Measurements from ENCODE around the gene SEPTIN7. TPM values are rescaled to one million over a fixed set of nuclear protein-coding genes. Genes with fewer than 3 reads are reported as not detected.

The SEPTIN7 gene
- total RNA-seq, 8 experiments from 2014 or later = 152 to 403 (median 227) TPM

- 0 to 20% (median 7%) methylated on average over 1 to 20 of the region's 37 CpGs for WGBS, 10 experiments
- peak; percentile 45 to 68 (median 60) for ATAC-seq (replicated peaks in 6 of 8)
- H3K27ac ChIP-seq = peak overlapping the region; percentile 99
- H3K4me1 ChIP-seq (replicated peaks in 1 of 2) = peaks cover 6 to 11% of the 10 kb centered on the region in 2 donors
- in situ Hi-C loops (cut with MboI; ENCODE audit: low pct_unique_long_range_greater_than_20kb in 2 of 9, low sequenced_read_pairs in 9 of 9, unreplicated experiment in 9 of 9) = no loop called here
- peak overlapping the region; percentile 69 to 94 (median 80) for H3K4me3 ChIP-seq
These were observed 775 bp upstream of the SEPTIN7 start for GRCh38 chr7:35799846-35800717.

GRCh38 chr7:35801392-35802101, 690 bp downstream of the SEPTIN7 start:
- WGBS, 10 experiments = 0 to 10% (median 0%) methylated on average over 1 to 8 of the region's 70 CpGs; no CpG with 5 or more reads in 6 of the 10 experiments
- Histone ChIP-seq H3K4me1 (replicated peaks in 1 of 2) (peaks cover 6 to 11% of the 10 kb centered on the region in 2 donors), H3K27ac (peak overlapping the region; percentile 94 to 95), H3K4me3 (peak overlapping the region; percentile 69 to 94 (median 80))
- ATAC-seq (replicated peaks in 6 of 8) = peak; percentile 43 to 55 (median 50)
- in situ Hi-C loops (cut with MboI; ENCODE audit: low pct_unique_long_range_greater_than_20kb in 2 of 9, low sequenced_read_pairs in 9 of 9, unreplicated experiment in 9 of 9) = no loop called here

GRCh38 chr7:35802102-35802466, 1.2 kb downstream of the SEPTIN7 start:
- no peak for ATAC-seq (replicated peaks in 6 of 8)
- H3K4me1 ChIP-seq (replicated peaks in 1 of 2) = peaks cover 6 to 11% of the 10 kb centered on the region in 2 donors
- WGBS, 10 experiments = 0 to 11% (median 0%) methylated on average over 1 to 4 of the region's 4 CpGs
- peak overlapping the region in 1 of 2 donors; percentile 95 for H3K27ac ChIP-seq
- in situ Hi-C loops (cut with MboI; ENCODE audit: low pct_unique_long_range_greater_than_20kb in 2 of 9, low sequenced_read_pairs in 9 of 9, unreplicated experiment in 9 of 9) = no loop called here
- peak overlapping the region; percentile 69 to 94 (median 80) for H3K4me3 ChIP-seq

GRCh38 chr7:35802649-35803048, 1.8 kb downstream of the SEPTIN7 start:
- Histone ChIP-seq H3K4me1 (replicated peaks in 1 of 2) (peaks cover 6 to 11% of the 10 kb centered on the region in 2 donors), H3K27ac (no peak overlapping the region), H3K4me3 (peak overlapping the region; percentile 69 to 94 (median 80))
- ATAC-seq (replicated peaks in 6 of 8) = no peak
- WGBS, 10 experiments = 0 to 63% (median 0%) methylated on average over 2 to 3 of the region's 3 CpGs; no CpG with 5 or more reads in 6 of the 10 experiments
- in situ Hi-C loops (cut with MboI; ENCODE audit: low pct_unique_long_range_greater_than_20kb in 2 of 9, low sequenced_read_pairs in 9 of 9, unreplicated experiment in 9 of 9) = no loop called here

- 50 to 100% (median 94%) methylated on average over 1 to 7 of the region's 10 CpGs for WGBS, 10 experiments
- Histone ChIP-seq H3K27ac (no peak overlapping the region), H3K4me3 (no peak overlapping the region), H3K4me1 (replicated peaks in 1 of 2) (peaks cover 6% of the 10 kb centered on the region in 2 donors)
- in situ Hi-C loops (cut with MboI; ENCODE audit: low pct_unique_long_range_greater_than_20kb in 2 of 9, low sequenced_read_pairs in 9 of 9, unreplicated experiment in 9 of 9) = no loop called here
- ATAC-seq (replicated peaks in 6 of 8) = no peak
These were observed 3.5 kb downstream of the SEPTIN7 start for GRCh38 chr7:35804231-35804970.

GRCh38 chr7:35805876-35806275, 5.0 kb downstream of the SEPTIN7 start:
- H3K27ac ChIP-seq = no peak overlapping the region
- ATAC-seq (replicated peaks in 6 of 8) = no peak
- H3K4me3 ChIP-seq = no peak overlapping the region
- 44 to 100% (median 83%) methylated on average over 1 to 3 of the region's 3 CpGs; no CpG with 5 or more reads in 1 of the 10 experiments for WGBS, 10 experiments
- in situ Hi-C loops (cut with MboI; ENCODE audit: low pct_unique_long_range_greater_than_20kb in 2 of 9, low sequenced_read_pairs in 9 of 9, unreplicated experiment in 9 of 9) = no loop called here
- peaks cover 5 to 6% of the 10 kb centered on the region in 2 donors for H3K4me1 ChIP-seq (replicated peaks in 1 of 2)

- Histone ChIP-seq H3K4me1 (replicated peaks in 1 of 2) (no peaks in the 10 kb centered on the region), H3K27ac (no peak overlapping the region), H3K4me3 (no peak overlapping the region)
- in situ Hi-C loops (cut with MboI; ENCODE audit: low pct_unique_long_range_greater_than_20kb in 2 of 9, low sequenced_read_pairs in 9 of 9, unreplicated experiment in 9 of 9) = no loop called here
- WGBS, 10 experiments = 43 to 100% (median 93%) methylated on average over 1 of the region's 1 CpG; no CpG with 5 or more reads in 4 of the 10 experiments
- ATAC-seq (replicated peaks in 6 of 8) = peak in 1 of 8 experiments; percentile 75
These were observed 15.7 kb downstream of the SEPTIN7 start for GRCh38 chr7:35816514-35816913.

GRCh38 chr7:35817181-35817580, 16.3 kb downstream of the SEPTIN7 start:
- no peak overlapping the region for H3K4me3 ChIP-seq
- no peak overlapping the region for H3K27ac ChIP-seq
- ATAC-seq (replicated peaks in 6 of 8) = no peak
- 83 to 100% (median 98%) methylated on average over 1 to 2 of the region's 2 CpGs for WGBS, 10 experiments
- in situ Hi-C loops (cut with MboI; ENCODE audit: low pct_unique_long_range_greater_than_20kb in 2 of 9, low sequenced_read_pairs in 9 of 9, unreplicated experiment in 9 of 9) = no loop called here
- no peaks in the 10 kb centered on the region for H3K4me1 ChIP-seq (replicated peaks in 1 of 2)

- in situ Hi-C loops (cut with MboI; ENCODE audit: low pct_unique_long_range_greater_than_20kb in 2 of 9, low sequenced_read_pairs in 9 of 9, unreplicated experiment in 9 of 9) = no loop called here
- 83 to 100% (median 99%) methylated on average over 1 to 2 of the region's 2 CpGs for WGBS, 10 experiments
- Histone ChIP-seq H3K4me3 (no peak overlapping the region), H3K4me1 (replicated peaks in 1 of 2) (no peaks in the 10 kb centered on the region), H3K27ac (no peak overlapping the region)
- no peak for ATAC-seq (replicated peaks in 6 of 8)
These were observed 17.1 kb downstream of the SEPTIN7 start for GRCh38 chr7:35817930-35818329.

GRCh38 chr7:35818513-35818912, 17.7 kb downstream of the SEPTIN7 start:
- no peak overlapping the region for H3K27ac ChIP-seq
- in situ Hi-C loops (cut with MboI; ENCODE audit: low pct_unique_long_range_greater_than_20kb in 2 of 9, low sequenced_read_pairs in 9 of 9, unreplicated experiment in 9 of 9) = no loop called here
- no peak for ATAC-seq (replicated peaks in 6 of 8)
- no peaks in the 10 kb centered on the region for H3K4me1 ChIP-seq (replicated peaks in 1 of 2)
- H3K4me3 ChIP-seq = no peak overlapping the region

- WGBS, 10 experiments = 0 to 100% (median 68%) methylated on average over 1 to 3 of the region's 3 CpGs
- no peak overlapping the region for H3K27ac ChIP-seq
- in situ Hi-C loops (cut with MboI; ENCODE audit: low pct_unique_long_range_greater_than_20kb in 2 of 9, low sequenced_read_pairs in 9 of 9, unreplicated experiment in 9 of 9) = no loop called here
These were observed 18.5 kb downstream of the SEPTIN7 start for GRCh38 chr7:35819310-35819709.

GRCh38 chr7:35819954-35820703, 19.3 kb downstream of the SEPTIN7 start:
- no peak for ATAC-seq (replicated peaks in 6 of 8)
- H3K4me3 ChIP-seq = no peak overlapping the region
- 46 to 100% (median 83%) methylated on average over 2 to 3 of the region's 3 CpGs for WGBS, 10 experiments
- H3K4me1 ChIP-seq (replicated peaks in 1 of 2) = no peaks in the 10 kb centered on the region
- in situ Hi-C loops (cut with MboI; ENCODE audit: low pct_unique_long_range_greater_than_20kb in 2 of 9, low sequenced_read_pairs in 9 of 9, unreplicated experiment in 9 of 9) = no loop called here
- H3K27ac ChIP-seq = no peak overlapping the region

More at GRCh38 chr7:35819310-35819709, 18.5 kb downstream of the SEPTIN7 start:
- Histone ChIP-seq H3K4me3 (no peak overlapping the region), H3K4me1 (replicated peaks in 1 of 2) (no peaks in the 10 kb centered on the region)
- ATAC-seq (replicated peaks in 6 of 8) = no peak

Data from motor neuron (in vitro differentiated cells).